Measurements from ENCODE around the gene RBBP9.

- TF ChIP-seq CTCF (IDR thresholded peaks at IDR 0.05 in 8 of 11, conservative IDR thresholded peaks at IDR 0.05 in 3 of 11) (no peak), POLR2AphosphoS5 (IDR thresholded peaks at IDR 0.05) (no peak), POLR2A (IDR thresholded peaks at IDR 0.05) (no peak)
Measured at GRCh38 chr20:18477821-18478220, 19.2 kb downstream of the RBBP9 start.
